OCI-LY7 (cell line): ENCODE measurements around the gene DNAH5. TPM values are rescaled to one million over a fixed set of nuclear protein-coding genes. Genes with fewer than 3 reads are reported as not detected.

Experiments used
- BruUV-seq: library from RNA; stranded (reverse); fragments of 400-500 nt; replicated peaks from 2 replicates; lab custom pipeline; 2021; lab: Mats Ljungman, UMichigan
- CTCF ChIA-PET: fragments of 300-600 bp; sonication (Branson Sonifier 250); formaldehyde crosslinking; loops from one replicate; lab custom pipeline; 2022; ENCODE audit warnings: antibody characterized with exemption; ENCODE audit not compliant: unreplicated experiment; lab: Charles Lee
- POLR2A ChIA-PET: fragments of 300-600 bp; sonication (Branson Sonifier 250); formaldehyde crosslinking; loops from one replicate; lab custom pipeline; 2022; ENCODE audit warnings: antibody characterized with exemption; lab: Charles Lee
- DNase-seq: peaks from one replicate; pipeline ENCODE4 v3.0.0-alpha.2; 2015; ENCODE audit warnings: low spot score
- H2AFZ ChIP-seq: fragments of 200-600 bp; sonication (generic), shearing (Covaris generic); 2 replicates; pipeline ENCODE4 v1.6.1; 2014; ENCODE audit warnings: mild to moderate bottlenecking, antibody characterized with exemption, low read length, moderate library complexity
- H3K27ac ChIP-seq: fragments of 200-600 bp; sonication (generic); 2 replicates; pipeline ENCODE4 v1.5.1; 2014; ENCODE audit warnings: mixed run types, low read depth, mild to moderate bottlenecking, moderate library complexity, low read length, inconsistent platforms; ENCODE audit not compliant: poor library complexity, severe bottlenecking
- H3K36me3 ChIP-seq: fragments of 200-600 bp; sonication (generic); 2 replicates; pipeline ENCODE4 v1.6.1; 2014; ENCODE audit warnings: mild to moderate bottlenecking, antibody characterized with exemption, low read length, moderate library complexity, mixed read lengths; ENCODE audit not compliant: insufficient read depth
- H3K4me1 ChIP-seq: fragments of 200-600 bp; sonication (generic); 2 replicates; pipeline ENCODE4 v1.5.1; 2014; ENCODE audit warnings: mild to moderate bottlenecking, low read length; ENCODE audit not compliant: insufficient read depth, poor library complexity, severe bottlenecking
- H3K4me2 ChIP-seq: fragments of 200-600 bp; sonication (generic); 2 replicates; pipeline ENCODE4 v1.6.1; 2014; ENCODE audit warnings: mild to moderate bottlenecking, low read length
- H3K4me3 ChIP-seq: fragments of 200-600 bp; sonication (generic); 2 replicates; pipeline ENCODE4 v1.5.1; 2014; ENCODE audit warnings: mild to moderate bottlenecking, low read depth, low read length; ENCODE audit not compliant: poor library complexity, severe bottlenecking
- H3K79me2 ChIP-seq: fragments of 200-600 bp; sonication (generic); 2 replicates; pipeline ENCODE4 v1.6.1; 2016; ENCODE audit warnings: low read depth, mild to moderate bottlenecking, low read length, moderate library complexity, mixed read lengths; ENCODE audit not compliant: insufficient read depth
- H3K9me2 ChIP-seq: fragments of 200-600 bp; sonication (generic); 2 replicates; pipeline ENCODE4 v1.6.1; 2016; ENCODE audit warnings: mild to moderate bottlenecking, low read length, mixed read lengths; ENCODE audit not compliant: insufficient read depth
- H3K9me3 ChIP-seq: fragments of 200-600 bp; sonication (generic); 2 replicates; pipeline ENCODE4 v1.6.1; 2014; ENCODE audit warnings: mild to moderate bottlenecking, mixed run types, low read length, mixed read lengths
- H4K20me1 ChIP-seq: fragments of 200-600 bp; sonication (generic); 2 replicates; pipeline ENCODE4 v1.6.1; 2014; ENCODE audit warnings: mild to moderate bottlenecking, antibody characterized with exemption, low read length, moderate library complexity, mixed read lengths; ENCODE audit not compliant: insufficient read depth
- CTCF ChIP-seq: fragments of 200-600 bp; sonication (generic); conservative IDR thresholded peaks from 2 replicates; pipeline ENCODE4 v1.5.1; 2014; ENCODE audit warnings: mild to moderate bottlenecking, antibody characterized with exemption, low read length, moderate library complexity, mixed read lengths
- EZH2phosphoT487 ChIP-seq: fragments of 200-600 bp; sonication (generic); IDR thresholded peaks from 2 replicates; pipeline ENCODE4 v1.6.1; 2018; ENCODE audit warnings: low read depth, borderline replicate concordance, mild to moderate bottlenecking, mixed run types, antibody characterized with exemption, low read length, moderate library complexity, mixed read lengths
- intact Hi-C: fragments of 100-400 bp; cut with micrococcal nuclease; formaldehyde crosslinking; loops from one replicate; pipeline ENCODE4 v1.10.0; 2022; ENCODE audit not compliant: unreplicated experiment
- total RNA-seq, 2 experiments: library from RNA; depleted of rRNA in 1 of 2; stranded (reverse); fragments of >200 nt in 1 of 2; shearing (Covaris generic) in 1 of 2; gene quantifications; 2 replicates each; pipeline ENCODE4 v1.2.3, GENCODE V29; 2014 to 2022

The DNAH5 gene
- total RNA-seq, 2 experiments from 2014 or later = 0.06 TPM; not detected in 1

GRCh38 chr5:13704396-13704795 lies 240.1 kb downstream of the DNAH5 start:
- H3K4me1 ChIP-seq = no peaks in the 10 kb centered on the region
- CTCF ChIA-PET = no interaction called here
- H3K4me3 ChIP-seq = no peak overlapping the region
- no peak overlapping the region for H3K27ac ChIP-seq
- intact Hi-C loops = no loop called here
- no peaks in the 10 kb centered on the region for H4K20me1 ChIP-seq
- TF ChIP-seq EZH2phosphoT487 = no peak
- no peak for TF ChIP-seq CTCF
- H3K9me3 ChIP-seq = no peaks in the 10 kb centered on the region
- no peak overlapping the region for H2AFZ ChIP-seq
- H3K79me2 ChIP-seq = no peaks in the 10 kb centered on the region
- no peaks in the 10 kb centered on the region for H3K9me2 ChIP-seq
- no peaks in the 10 kb centered on the region for H3K36me3 ChIP-seq
- BruUV-seq = no TSS peak
- POLR2A ChIA-PET = no interaction called here
- DNase-seq = no peak
- H3K4me2 ChIP-seq = no peak overlapping the region

DNA sequence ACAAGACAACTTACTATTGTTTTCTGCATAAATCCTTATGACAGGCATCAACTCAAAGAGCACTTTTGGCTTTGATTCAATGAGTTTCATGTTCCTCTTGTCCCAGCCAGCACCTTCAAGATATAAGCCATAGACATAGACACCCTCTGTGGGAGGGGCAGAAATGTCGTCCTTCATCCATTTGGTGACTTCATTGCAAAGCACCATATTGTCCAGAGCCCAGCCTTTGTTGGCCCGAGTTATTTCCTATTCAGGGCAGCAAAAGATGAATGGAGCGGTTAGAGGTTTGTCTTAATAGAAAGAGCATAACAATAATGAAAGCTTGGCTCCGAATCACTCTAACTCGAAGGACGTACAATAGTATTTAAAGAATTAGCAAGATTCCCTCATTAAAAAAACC lies 243.9 kb downstream of the DNAH5 start:
- no TSS peak for BruUV-seq
- no peak overlapping the region for H3K27ac ChIP-seq
- no peaks in the 10 kb centered on the region for H3K9me2 ChIP-seq
- H3K79me2 ChIP-seq = no peaks in the 10 kb centered on the region
- no peaks in the 10 kb centered on the region for H3K4me1 ChIP-seq
- H3K36me3 ChIP-seq = no peaks in the 10 kb centered on the region
- no peaks in the 10 kb centered on the region for H4K20me1 ChIP-seq
- no peaks in the 10 kb centered on the region for H3K9me3 ChIP-seq
- ChIA-PET POLR2A (no interaction called here), CTCF (no interaction called here)
- H3K4me3 ChIP-seq = no peak overlapping the region
- DNase-seq = no peak
- no peak overlapping the region for H3K4me2 ChIP-seq
- TF ChIP-seq CTCF = no peak
- TF ChIP-seq EZH2phosphoT487 = no peak
- intact Hi-C loops = no loop called here
- no peak overlapping the region for H2AFZ ChIP-seq

- Histone ChIP-seq H3K9me3 (no peaks in the 10 kb centered on the region), H3K4me1 (no peaks in the 10 kb centered on the region), H3K4me2 (no peak overlapping the region), H3K36me3 (no peaks in the 10 kb centered on the region), H4K20me1 (no peaks in the 10 kb centered on the region), H3K9me2 (no peaks in the 10 kb centered on the region), H3K27ac (no peak overlapping the region), H2AFZ (no peak overlapping the region), H3K79me2 (no peaks in the 10 kb centered on the region), H3K4me3 (no peak overlapping the region)
- no TSS peak for BruUV-seq
- intact Hi-C loops = no loop called here
- no peak for TF ChIP-seq EZH2phosphoT487
- TF ChIP-seq CTCF = no peak
- ChIA-PET CTCF (no interaction called here), POLR2A (no interaction called here)
- DNase-seq = no peak
Observed at GRCh38 chr5:13698885-13699284, 245.6 kb downstream of the DNAH5 start.
